Esophagus (tissue), 2 donors: ENCODE measurements around the gene ARL10. TPM values are rescaled to one million over a fixed set of nuclear protein-coding genes. Genes with fewer than 3 reads are reported as not detected.

ENCODE experiments used
- H3K27ac ChIP-seq, 2 donors: one replicate each; pipeline ENCODE4 v1.5.1; 2013; ENCODE audit warnings: low read depth in 2 of 2, mild to moderate bottlenecking in 2 of 2, inconsistent platforms in 1 of 2, low read length in 1 of 2, moderate library complexity in 1 of 2
- H3K27me3 ChIP-seq, 2 donors: one replicate each; pipeline ENCODE4 v1.6.1; 2013; ENCODE audit warnings: low read length in 2 of 2, control low read depth in 1 of 2, mild to moderate bottlenecking in 1 of 2; ENCODE audit not compliant: insufficient read depth in 2 of 2, control insufficient read depth in 1 of 2
- H3K36me3 ChIP-seq, 2 donors: one replicate each; pipeline ENCODE4 v1.6.1; 2013; ENCODE audit warnings: low read length in 1 of 2; ENCODE audit not compliant: control insufficient read depth in 2 of 2, insufficient read depth in 2 of 2
- H3K4me1 ChIP-seq, 2 donors: one replicate each; pipeline ENCODE4 v1.6.1; 2013; ENCODE audit warnings: low read length in 1 of 2; ENCODE audit not compliant: control insufficient read depth in 2 of 2, insufficient read depth in 2 of 2
- H3K4me3 ChIP-seq, 2 donors: one replicate each; pipeline ENCODE4 v1.5.1; 2013; ENCODE audit warnings: low read length in 2 of 2, mild to moderate bottlenecking in 2 of 2, low read depth in 1 of 2, moderate library complexity in 1 of 2
- H3K9me3 ChIP-seq, 2 donors: one replicate each; pipeline ENCODE4 v1.6.1; 2013; ENCODE audit warnings: mild to moderate bottlenecking in 2 of 2, low read depth in 1 of 2, low read length in 1 of 2, moderate library complexity in 1 of 2; ENCODE audit not compliant: control insufficient read depth in 2 of 2, insufficient read depth in 1 of 2
- WGBS, 2 donors: extraction: QIAGEN DNeasy Blood & Tissue Kit; methylation state at CpG; one replicate each; pipeline ENCODE4 v1.1.7; 2013; 5-methylcytosine and 5-hydroxymethylcytosine counted together
- polyA plus RNA-seq, 2 donors: library from polyadenylated mRNA; stranded (reverse); fragments of 200-250 nt; gene quantifications; one replicate each; pipeline ENCODE4 v1.2.3, GENCODE V29; 2013
- donor health status: healthy with polysubstance abuse.
- donor health status: Bipolar disorder and iron deficiency.

Gene ARL10
- polyA plus RNA-seq, 2 donors: 2.4 to 3.8 TPM

DNA sequence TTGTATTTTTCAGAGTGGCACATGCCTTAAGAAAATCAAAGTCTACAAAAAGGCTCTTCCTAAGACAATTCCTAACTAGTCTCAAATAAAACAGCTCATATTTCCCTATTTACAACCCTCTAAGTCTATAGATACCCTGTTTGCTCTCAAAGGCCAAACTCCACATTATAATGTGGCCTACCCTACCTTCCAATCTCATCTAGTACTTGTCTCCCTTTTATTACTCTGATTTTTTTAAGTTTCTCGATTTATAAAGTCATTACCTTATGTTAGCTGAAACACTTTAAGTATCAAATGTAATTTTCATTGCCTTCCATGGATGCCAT, 23.2 kb upstream of the ARL10 start:
- Histone ChIP-seq H3K27ac (no peak overlapping the region), H3K4me3 (no peak overlapping the region), H3K36me3 (peaks cover 2 to 9% of the 10 kb centered on the region in 2 donors), H3K27me3 (no peaks in the 10 kb centered on the region), H3K4me1 (no peaks in the 10 kb centered on the region), H3K9me3 (no peaks in the 10 kb centered on the region)
- WGBS, 2 donors: 91 to 98% methylated on average over 1 of the region's 1 CpG

DNA sequence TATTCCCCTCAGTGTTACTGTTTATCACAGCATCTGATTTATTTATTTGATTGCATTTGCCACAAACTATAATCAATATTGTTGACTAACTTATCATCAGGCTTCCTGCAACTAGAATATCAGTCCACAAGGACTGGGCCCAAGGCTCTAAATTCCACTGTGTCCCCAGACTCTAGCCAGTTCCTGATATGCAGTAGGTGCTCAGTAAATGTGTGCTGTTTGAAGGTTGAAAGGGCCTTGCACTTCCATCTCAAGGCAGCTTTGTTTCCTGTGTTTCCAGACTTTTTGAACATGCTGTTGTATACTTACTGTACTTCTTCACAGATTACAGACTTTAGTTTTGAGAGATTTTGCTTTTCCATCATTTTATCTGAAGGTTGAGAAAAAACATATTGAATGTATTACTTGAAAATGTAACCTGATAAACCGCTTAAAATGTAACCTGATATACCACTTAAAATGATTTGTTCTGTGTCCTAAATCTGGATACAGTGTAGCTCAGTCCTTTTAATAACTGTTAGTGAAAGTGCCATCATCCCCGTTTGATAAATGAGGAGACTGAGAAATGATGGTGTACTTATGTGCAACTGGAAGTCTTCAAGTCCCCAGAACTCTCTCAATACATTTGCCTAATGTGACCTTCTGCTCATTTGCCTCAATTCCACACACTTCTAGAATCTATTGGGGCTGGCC, 22.4 kb upstream of the ARL10 start:
- no peak overlapping the region for H3K4me3 ChIP-seq
- 58 to 65% methylated on average over 2 of the region's 2 CpGs for WGBS, 2 donors
- no peaks in the 10 kb centered on the region for H3K27me3 ChIP-seq
- H3K4me1 ChIP-seq: no peaks in the 10 kb centered on the region
- H3K27ac ChIP-seq: no peak overlapping the region
- H3K9me3 ChIP-seq: no peaks in the 10 kb centered on the region
- H3K36me3 ChIP-seq: peaks cover 6 to 10% of the 10 kb centered on the region in 2 donors

DNA sequence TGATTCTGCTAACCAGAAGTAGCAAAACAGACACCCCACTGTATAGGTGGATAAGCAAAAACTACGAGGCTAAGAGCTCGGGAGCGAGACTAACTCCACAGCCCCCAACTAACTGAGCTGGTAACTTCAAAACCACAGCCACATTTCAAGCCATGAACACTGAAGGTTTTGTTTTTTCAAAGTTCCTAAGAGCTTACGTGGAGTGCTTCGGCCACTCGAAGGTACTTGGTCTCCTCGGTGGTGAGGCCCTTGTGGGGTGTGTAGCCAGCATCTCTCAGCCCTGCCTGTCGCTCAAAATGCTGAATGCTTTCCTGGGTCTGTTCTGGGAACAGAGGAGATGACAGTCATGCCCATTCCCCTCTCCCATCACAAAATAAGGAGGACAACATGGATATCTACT, 14.9 kb upstream of the ARL10 start:
- 91 to 95% methylated on average over 8 of the region's 8 CpGs for WGBS, 2 donors
- Histone ChIP-seq H3K4me1 (no peaks in the 10 kb centered on the region), H3K27me3 (no peaks in the 10 kb centered on the region), H3K36me3 (peaks cover 17 to 28% of the 10 kb centered on the region in 2 donors), H3K27ac (no peak overlapping the region), H3K4me3 (no peak overlapping the region), H3K9me3 (no peaks in the 10 kb centered on the region)

DNA sequence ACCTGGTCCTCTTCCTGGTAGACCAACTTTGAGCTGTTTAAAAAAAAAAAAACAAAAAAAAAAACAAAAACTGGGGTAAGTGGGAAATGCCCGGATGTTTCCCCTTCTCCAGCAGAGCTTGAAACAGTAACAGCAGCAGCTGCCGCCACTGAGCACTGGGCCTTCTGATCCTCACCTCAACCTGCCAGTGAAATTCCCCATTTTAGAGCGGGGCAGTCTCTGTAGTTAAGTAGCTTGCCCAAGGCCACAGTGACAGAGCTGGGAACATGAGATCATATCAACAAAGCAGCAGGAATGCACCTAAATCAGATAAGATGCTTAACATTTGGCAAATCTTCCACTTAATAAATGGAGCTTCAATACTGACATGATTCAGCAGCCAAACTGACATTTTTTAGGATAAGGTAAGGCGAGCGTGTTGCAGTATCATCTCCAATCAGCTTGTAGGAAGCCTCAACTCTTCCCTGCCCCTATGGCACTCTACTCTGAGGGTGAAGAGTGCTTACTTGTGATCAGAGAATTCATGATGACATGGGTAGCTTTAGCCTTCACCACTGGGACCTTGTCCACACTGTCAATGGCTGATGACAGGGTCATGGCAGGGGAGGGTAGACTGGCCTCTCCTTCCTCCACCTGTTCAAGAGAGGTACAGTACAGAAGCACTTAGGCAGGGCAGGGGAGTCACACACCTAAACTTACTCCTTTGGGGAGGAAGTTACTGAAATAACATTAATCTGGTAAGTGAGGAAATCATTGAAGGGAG, 13.0 kb upstream of the ARL10 start:
- Histone ChIP-seq H3K27me3 (no peaks in the 10 kb centered on the region), H3K27ac (no peak overlapping the region), H3K4me3 (no peak overlapping the region), H3K36me3 (peaks cover 15 to 25% of the 10 kb centered on the region in 2 donors), H3K4me1 (no peaks in the 10 kb centered on the region), H3K9me3 (no peaks in the 10 kb centered on the region)
- 93 to 95% methylated on average over 5 of the region's 5 CpGs for WGBS, 2 donors

DNA sequence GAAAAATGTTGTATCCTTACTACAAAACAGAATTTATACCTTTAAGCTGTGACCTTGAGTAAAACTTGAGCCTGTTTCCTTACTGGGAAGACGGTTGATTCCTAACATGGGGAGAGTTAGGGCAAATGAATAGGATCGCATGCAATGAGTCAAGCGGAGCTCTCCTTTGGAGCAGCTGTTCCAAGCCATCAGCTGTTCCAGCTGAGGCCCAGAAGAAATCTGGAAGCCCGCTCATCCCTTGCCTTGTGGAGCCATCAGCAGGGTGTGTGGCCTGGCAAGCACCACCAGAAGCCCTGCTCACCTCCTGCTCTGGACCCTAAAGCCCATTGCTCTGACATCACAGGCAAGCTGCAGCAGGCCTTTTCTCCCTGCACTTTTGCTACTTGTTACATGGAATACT, 11.8 kb upstream of the ARL10 start:
- no peak overlapping the region for H3K4me3 ChIP-seq
- H3K27me3 ChIP-seq: no peaks in the 10 kb centered on the region
- no peaks in the 10 kb centered on the region for H3K4me1 ChIP-seq
- 93 to 96% methylated on average over 4 of the region's 4 CpGs for WGBS, 2 donors
- H3K9me3 ChIP-seq: no peaks in the 10 kb centered on the region
- H3K27ac ChIP-seq: no peak overlapping the region
- peaks cover 11 to 23% of the 10 kb centered on the region in 2 donors for H3K36me3 ChIP-seq

DNA sequence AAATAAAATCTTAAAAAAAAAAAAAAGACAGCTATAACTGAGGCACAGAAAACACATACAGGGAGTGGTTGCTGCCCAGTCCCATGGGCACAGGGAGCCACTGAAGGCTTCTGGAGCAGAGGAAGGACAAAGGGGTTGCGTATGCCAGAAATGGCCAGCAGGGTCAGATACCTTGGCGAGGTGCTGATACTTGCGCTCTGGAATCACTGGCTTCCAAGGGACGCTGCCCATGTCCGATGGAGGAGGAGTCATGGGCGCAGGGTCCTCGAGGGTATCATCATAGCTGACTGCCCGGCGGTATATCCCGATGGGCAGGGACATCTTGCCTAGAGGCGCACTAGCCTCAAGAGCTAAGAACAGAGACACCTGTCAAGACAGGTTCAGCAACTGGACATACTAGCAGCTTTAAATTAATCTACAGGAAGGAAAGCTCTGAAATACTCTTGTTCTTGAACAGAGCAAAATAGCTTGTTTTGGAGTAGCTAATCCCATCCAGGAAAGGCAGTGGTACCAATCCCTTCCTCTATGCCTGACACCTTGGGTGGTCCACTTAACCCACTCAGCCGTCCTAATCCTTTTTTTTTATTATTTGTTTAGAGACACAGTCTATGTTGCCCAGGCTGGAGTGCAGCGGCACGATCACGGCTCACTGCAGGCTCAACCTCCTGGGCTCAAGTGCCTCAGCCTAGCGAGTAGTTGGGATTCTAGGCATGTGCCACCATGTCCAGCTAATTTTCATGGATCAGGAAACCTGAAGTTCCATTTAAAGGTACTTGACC, 9.7 kb upstream of the ARL10 start:
- Histone ChIP-seq H3K4me3 (no peak overlapping the region), H3K27me3 (no peaks in the 10 kb centered on the region), H3K27ac (no peak overlapping the region), H3K36me3 (peaks cover 8 to 17% of the 10 kb centered on the region in 2 donors), H3K9me3 (no peaks in the 10 kb centered on the region), H3K4me1 (peaks cover 0 to 2% of the 10 kb centered on the region in 2 donors)
- 86 to 89% methylated on average over 16 of the region's 16 CpGs for WGBS, 2 donors

DNA sequence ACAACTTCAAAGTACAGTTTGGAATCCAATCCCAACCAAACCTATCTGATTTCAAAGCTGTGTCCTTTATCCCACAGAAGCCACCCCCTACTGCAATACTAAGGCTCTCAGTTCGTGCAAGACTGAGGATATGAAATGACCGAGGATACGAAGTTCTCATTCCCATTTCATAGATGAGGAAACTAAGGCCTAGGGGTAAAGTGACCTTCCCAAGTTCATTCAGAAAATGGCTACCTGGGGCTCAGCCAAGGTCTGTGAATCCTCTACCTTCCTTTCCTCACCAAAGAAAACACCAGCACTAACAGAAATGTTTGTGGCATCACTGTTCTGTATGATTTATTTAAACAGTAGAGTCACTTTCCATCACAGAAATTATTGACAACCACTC, 9.1 kb upstream of the ARL10 start:
- H3K9me3 ChIP-seq: no peaks in the 10 kb centered on the region
- peaks cover 0 to 2% of the 10 kb centered on the region in 2 donors for H3K4me1 ChIP-seq
- H3K27ac ChIP-seq: no peak overlapping the region
- WGBS, 2 donors: 90 to 92% methylated on average over 3 of the region's 3 CpGs
- H3K27me3 ChIP-seq: no peaks in the 10 kb centered on the region
- peaks cover 8 to 14% of the 10 kb centered on the region in 2 donors for H3K36me3 ChIP-seq
- H3K4me3 ChIP-seq: no peak overlapping the region

DNA sequence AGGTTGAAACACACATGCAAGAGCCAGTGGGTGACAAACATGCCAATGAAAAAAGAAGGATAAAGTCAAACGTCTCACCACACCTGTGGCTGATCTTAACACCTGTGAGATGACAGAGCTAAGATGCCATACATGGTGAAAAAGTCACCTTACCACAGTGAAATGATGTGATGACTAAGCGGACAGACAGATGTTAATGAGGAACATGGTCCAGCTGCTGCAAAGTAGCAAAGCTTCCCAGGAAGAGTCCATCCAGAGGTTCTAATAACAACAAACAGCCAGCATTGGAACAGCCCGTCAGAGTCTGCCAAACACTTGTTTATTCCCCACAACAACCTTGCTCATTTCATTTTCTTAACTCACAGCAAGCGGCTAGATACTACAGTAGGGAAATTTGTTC, 5.6 kb upstream of the ARL10 start:
- no peak overlapping the region for H3K4me3 ChIP-seq
- WGBS, 2 donors: 52 to 60% methylated on average over 4 of the region's 4 CpGs
- peaks cover 0 to 3% of the 10 kb centered on the region in 2 donors for H3K36me3 ChIP-seq
- no peaks in the 10 kb centered on the region for H3K27me3 ChIP-seq
- H3K4me1 ChIP-seq: peaks cover 2 to 5% of the 10 kb centered on the region in 2 donors
- no peak overlapping the region for H3K27ac ChIP-seq
- no peaks in the 10 kb centered on the region for H3K9me3 ChIP-seq

DNA sequence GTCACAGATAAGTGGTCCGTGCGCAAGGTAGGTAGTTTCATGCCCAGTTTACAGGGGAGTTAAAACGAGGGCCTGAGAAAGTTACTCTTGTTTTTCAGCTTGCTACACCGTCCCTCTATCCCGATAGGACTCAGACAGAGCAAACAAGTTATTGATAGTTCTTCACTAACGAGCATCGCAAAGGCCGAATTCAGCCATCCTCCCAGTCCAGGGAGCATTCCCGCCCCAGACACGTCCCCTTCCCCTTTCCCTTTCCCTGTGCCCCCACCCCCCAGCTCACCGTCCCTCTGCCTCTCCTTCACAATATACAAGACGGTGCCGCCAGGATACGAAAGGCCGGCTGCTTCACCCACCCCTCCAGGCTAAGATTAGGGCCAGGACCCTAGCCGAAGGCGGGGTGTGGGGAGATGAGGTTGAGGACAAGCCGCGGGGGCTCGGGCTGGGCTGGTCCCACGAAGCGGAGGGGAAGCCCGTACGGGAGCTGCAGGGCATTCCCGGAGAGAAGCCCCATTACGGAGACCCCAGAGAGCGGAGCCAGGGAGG, 4.3 kb upstream of the ARL10 start:
- Histone ChIP-seq H3K27ac (peak overlapping the region; percentile 42 to 78), H3K4me3 (peak overlapping the region; percentile 80 to 92), H3K27me3 (no peaks in the 10 kb centered on the region), H3K36me3 (peaks cover 0 to 2% of the 10 kb centered on the region in 2 donors), H3K4me1 (peaks cover 5% of the 10 kb centered on the region in 2 donors), H3K9me3 (no peaks in the 10 kb centered on the region)
- WGBS, 2 donors: 2% methylated on average over 27 of the region's 27 CpGs
